Astrocyte (in vitro differentiated cells and primary cell): Measurements from ENCODE around the gene RFESD.

Source experiments
- CTCF ChIP-seq: IDR thresholded peaks from 2 replicates; pipeline ENCODE4 v1.5.1; 2011; ENCODE audit warnings: low read depth, mild to moderate bottlenecking, inconsistent platforms, low read length, moderate library complexity; ENCODE audit not compliant: insufficient read depth
- EZH2 ChIP-seq: IDR thresholded peaks from 2 replicates; pipeline ENCODE4 v1.6.1; 2012; ENCODE audit warnings: mild to moderate bottlenecking, low read length, inconsistent platforms; ENCODE audit not compliant: insufficient read depth

- no peak for TF ChIP-seq CTCF
- no peak for TF ChIP-seq EZH2
Observed at GRCh38 chr5:95615164-95615467, 31.5 kb upstream of the RFESD start.
